Tibial nerve (tissue), 4 donors: Measurements from ENCODE around the gene SPATA13. TPM values are rescaled to one million over a fixed set of nuclear protein-coding genes. Genes with fewer than 3 reads are reported as not detected.

Experiments used
- DNase-seq, 2 donors: peaks; one replicate each; pipeline ENCODE4 v3.0.0-alpha.2; 2019; ENCODE audit warnings: low spot score in 2 of 2
- H3K27ac ChIP-seq, 4 donors: fragments of 200-600 bp; sonication (generic) in 3 of 4; one replicate each; pipeline ENCODE4 v1.5.1; 2017 to 2019; ENCODE audit warnings: mild to moderate bottlenecking in 1 of 4
- H3K27me3 ChIP-seq, 2 donors: fragments of 200-600 bp; sonication (generic) in 1 of 2; one replicate each; pipeline versions ENCODE4 v1.5.1 to v1.6.0; 2017 to 2019
- H3K36me3 ChIP-seq, 3 donors: fragments of 200-600 bp; sonication (generic); one replicate each; pipeline ENCODE4 v1.5.1; 2018 to 2019
- H3K4me1 ChIP-seq, 4 donors: fragments of 200-600 bp; sonication (generic) in 3 of 4; one replicate each; pipeline ENCODE4 v1.5.1; 2017 to 2019
- H3K4me3 ChIP-seq, 4 donors: fragments of 200-600 bp; sonication (generic) in 3 of 4; one replicate each; pipeline ENCODE4 v1.5.1; 2017 to 2019; ENCODE audit warnings: mild to moderate bottlenecking in 1 of 4, moderate library complexity in 1 of 4
- H3K9me3 ChIP-seq, 4 donors: fragments of 200-600 bp; sonication (generic) in 3 of 4; one replicate each; pipeline ENCODE4 v1.5.1; 2017 to 2019
- CTCF ChIP-seq, 5 experiments: fragments of 200-600 bp in 3 of 5; fragments of 450-650 bp in 2 of 5; sonication (generic) in 3 of 5; IDR thresholded peaks; one replicate each; pipeline ENCODE4 v1.5.1; 2016 to 2019; ENCODE audit warnings: antibody characterized with exemption in 5 of 5, mild to moderate bottlenecking in 3 of 5, moderate library complexity in 2 of 5
- EP300 ChIP-seq, 2 donors: sonication (generic); formaldehyde crosslinking; IDR thresholded peaks; one replicate each; pipeline ENCODE4 v1.6.1; 2017; ENCODE audit warnings: antibody characterized with exemption in 2 of 2, mild to moderate bottlenecking in 1 of 2
- POLR2A ChIP-seq, 2 donors: fragments of 450-650 bp; IDR thresholded peaks; one replicate each; pipeline ENCODE4 v1.6.1; 2017; ENCODE audit warnings: antibody characterized with exemption in 2 of 2, mild to moderate bottlenecking in 2 of 2, moderate library complexity in 2 of 2
- WGBS, 2 donors: methylation state at CpG; one replicate each; pipeline ENCODE4 v1.1.5; 2018; 5-methylcytosine and 5-hydroxymethylcytosine counted together
- total RNA-seq, 4 donors: library from RNA; depleted of rRNA; stranded (reverse); fragments of >200 nt; gene quantifications; one replicate each; pipeline ENCODE4 v1.1.0, GENCODE V29; 2016

The SPATA13 gene
- total RNA-seq, 4 donors from 2014 or later = 35.0 to 96.0 (median 51.7) TPM

DNA sequence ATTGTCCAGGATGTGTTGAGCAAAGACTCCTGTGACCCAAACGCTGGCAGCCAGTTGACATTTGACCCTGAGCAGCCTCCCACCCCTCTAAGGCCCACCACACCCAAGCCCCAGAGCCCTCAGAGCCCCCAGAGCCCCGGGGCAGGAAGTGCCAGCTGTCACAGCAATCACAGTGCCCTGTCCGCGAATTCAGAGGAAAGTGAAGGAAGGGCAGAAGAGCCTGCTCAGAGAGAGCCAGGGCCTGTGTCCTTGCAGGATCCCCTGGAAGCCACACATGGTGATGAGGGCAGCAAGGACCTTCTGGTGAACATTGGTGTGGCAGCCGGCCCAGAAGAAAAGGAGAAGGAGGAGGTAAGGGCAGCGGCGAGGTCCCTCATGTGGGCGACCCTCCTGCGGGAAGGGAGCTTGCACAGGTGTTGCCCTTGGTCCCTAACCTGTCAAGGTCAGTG, 63.7 kb downstream of the SPATA13 start:
- Histone ChIP-seq H3K4me1 (peaks cover 0 to 35% (median 9%) of the 10 kb centered on the region in 4 donors), H3K4me3 (peak overlapping the region in 1 of 4 donors; percentile 25), H3K27me3 (no peaks in the 10 kb centered on the region), H3K9me3 (no peaks in the 10 kb centered on the region), H3K27ac (peak overlapping the region in 1 of 4 donors; percentile 7), H3K36me3 (peaks cover 0 to 32% (median 0%) of the 10 kb centered on the region in 3 donors)
- DNase-seq = no peak
- TF ChIP-seq EP300 (IDR thresholded peaks at IDR 0.05) = no peak
- TF ChIP-seq POLR2A (IDR thresholded peaks at IDR 0.05) = no peak
- no peak for TF ChIP-seq CTCF (IDR thresholded peaks at IDR 0.05)
- 56 to 65% methylated on average over 9 of the region's 9 CpGs for WGBS, 2 donors

- H3K9me3 ChIP-seq = no peaks in the 10 kb centered on the region
- WGBS, 2 donors = 80 to 90% methylated on average over 11 of the region's 11 CpGs
- peaks cover 0 to 27% (median 6%) of the 10 kb centered on the region in 4 donors for H3K4me1 ChIP-seq
- H3K4me3 ChIP-seq = no peak overlapping the region
- TF ChIP-seq CTCF (IDR thresholded peaks at IDR 0.05) = no peak
- TF ChIP-seq POLR2A (IDR thresholded peaks at IDR 0.05) = no peak
- no peak for TF ChIP-seq EP300 (IDR thresholded peaks at IDR 0.05)
- no peaks in the 10 kb centered on the region for H3K27me3 ChIP-seq
- H3K36me3 ChIP-seq = peaks cover 0 to 32% (median 0%) of the 10 kb centered on the region in 3 donors
- no peak for DNase-seq
- H3K27ac ChIP-seq = no peak overlapping the region
Measured at GRCh38 chr13:24225062-24225461, 64.5 kb downstream of the SPATA13 start.

GRCh38 chr13:24225930-24226329, 65.4 kb downstream of the SPATA13 start:
- no peak overlapping the region for H3K4me3 ChIP-seq
- no peak for TF ChIP-seq POLR2A (IDR thresholded peaks at IDR 0.05)
- TF ChIP-seq EP300 (IDR thresholded peaks at IDR 0.05) = no peak
- TF ChIP-seq CTCF (IDR thresholded peaks at IDR 0.05) = no peak
- H3K27ac ChIP-seq = no peak overlapping the region
- H3K27me3 ChIP-seq = no peaks in the 10 kb centered on the region
- DNase-seq = no peak
- peaks cover 0 to 23% (median 6%) of the 10 kb centered on the region in 4 donors for H3K4me1 ChIP-seq
- no peaks in the 10 kb centered on the region for H3K9me3 ChIP-seq
- peaks cover 0 to 32% (median 0%) of the 10 kb centered on the region in 3 donors for H3K36me3 ChIP-seq
- 96 to 98% methylated on average over 7 of the region's 7 CpGs for WGBS, 2 donors

DNA sequence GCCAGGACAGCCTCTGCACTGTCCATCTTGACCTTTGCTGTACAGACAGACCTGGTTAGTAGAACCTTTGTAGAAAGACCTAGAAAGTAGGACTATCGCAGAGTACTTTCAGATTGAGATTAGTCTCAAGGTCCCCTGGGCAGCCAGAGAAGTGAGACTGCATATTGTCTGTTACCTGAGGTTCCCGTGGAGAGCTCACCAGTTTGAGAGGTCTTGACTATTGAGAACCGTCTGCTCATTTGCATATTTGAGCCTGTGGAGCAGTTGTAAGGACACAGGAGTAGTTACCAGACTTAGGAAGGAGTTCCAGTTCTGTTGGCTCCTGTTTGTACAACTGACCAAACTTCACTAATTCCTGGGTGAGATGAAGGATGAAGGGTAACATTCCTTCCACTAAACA, 66.2 kb downstream of the SPATA13 start:
- WGBS, 2 donors = 43 to 64% methylated on average over 3 of the region's 3 CpGs
- DNase-seq = no peak
- Histone ChIP-seq H3K36me3 (peaks cover 0 to 32% (median 0%) of the 10 kb centered on the region in 3 donors), H3K27ac (no peak overlapping the region), H3K9me3 (no peaks in the 10 kb centered on the region), H3K4me3 (no peak overlapping the region), H3K4me1 (peaks cover 0 to 18% (median 6%) of the 10 kb centered on the region in 4 donors), H3K27me3 (no peaks in the 10 kb centered on the region)
- TF ChIP-seq EP300 (IDR thresholded peaks at IDR 0.05) (no peak), CTCF (IDR thresholded peaks at IDR 0.05) (no peak), POLR2A (IDR thresholded peaks at IDR 0.05) (no peak)

GRCh38 chr13:24228852-24229458, 68.4 kb downstream of the SPATA13 start:
- WGBS, 2 donors = 37 to 43% methylated on average over 4 of the region's 4 CpGs
- H3K36me3 ChIP-seq = peaks cover 0 to 20% (median 0%) of the 10 kb centered on the region in 3 donors
- no peaks in the 10 kb centered on the region for H3K9me3 ChIP-seq
- H3K4me3 ChIP-seq = no peak overlapping the region
- TF ChIP-seq CTCF (IDR thresholded peaks at IDR 0.05) (peak; percentile 68 to 81 (median 75)), POLR2A (IDR thresholded peaks at IDR 0.05) (no peak), EP300 (IDR thresholded peaks at IDR 0.05) (no peak)
- peak overlapping the region in 1 of 4 donors; percentile 5 for H3K27ac ChIP-seq
- peak in 1 of 2 donors; percentile 52 for DNase-seq
- H3K27me3 ChIP-seq = no peaks in the 10 kb centered on the region
- H3K4me1 ChIP-seq = peaks cover 0 to 29% (median 14%) of the 10 kb centered on the region in 4 donors
